GM12878 (cell line): ENCODE results near the gene AGER. TPM values are rescaled to one million over a fixed set of nuclear protein-coding genes. Genes with fewer than 3 reads are reported as not detected.
A peak's percentile ranks its signal among the peaks of the same experiment; 100 is the strongest.

ENCODE experiments used
- IRF3 ChIP-seq: fragments of 450-650 bp; IDR thresholded peaks from 2 replicates; pipeline ENCODE4 v1.6.1; 2014; ENCODE audit warnings: mild to moderate bottlenecking
- LARP7 ChIP-seq: fragments of 450-650 bp; IDR thresholded peaks from 2 replicates; pipeline ENCODE4 v1.6.1; 2017; ENCODE audit warnings: mild to moderate bottlenecking
- MXI1 ChIP-seq: fragments of 150-350 bp; IDR thresholded peaks from 2 replicates; pipeline ENCODE4 v1.6.1; 2011; ENCODE audit warnings: low read depth, mild to moderate bottlenecking, inconsistent platforms, low read length, improper control_type of control experiment
- SREBF1 ChIP-seq: IDR thresholded peaks from 2 replicates; pipeline ENCODE4 v1.6.1; 2012; ENCODE audit warnings: mild to moderate bottlenecking, low read length
- TCF12 ChIP-seq: IDR thresholded peaks from 2 replicates; pipeline ENCODE4 v1.6.1; 2011; ENCODE audit warnings: low read depth, mild to moderate bottlenecking, low read length
- ZNF592 ChIP-seq: fragments of 450-650 bp; IDR thresholded peaks from 2 replicates; pipeline ENCODE4 v1.6.1; 2017; ENCODE audit warnings: mild to moderate bottlenecking, moderate library complexity
- ZNF687 ChIP-seq: fragments of 450-650 bp; IDR thresholded peaks from 2 replicates; pipeline ENCODE4 v1.6.1; 2017; ENCODE audit warnings: mild to moderate bottlenecking, moderate library complexity
- polyA plus RNA-seq, 11 experiments: library from polyadenylated mRNA; depleted of rRNA in 4 of 11; unstranded in 6 of 11; stranded (reverse) in 5 of 11; fragments of >200 nt; fragmentation: Nextera tagmentation in 4 of 11; fragmentation: Illumina TruSeq in 1 of 11; extraction: Ambion mirVana in 4 of 11; extraction: Trizol in 1 of 11; gene quantifications; 1 replicate in 1 of 11; 2 replicates in 10 of 11; pipeline versions ENCODE4 v1.2.1 to v1.2.3, GENCODE V29; 2011 to 2016; ENCODE audit warnings: inconsistent platforms in 2 of 11, missing spikeins in 2 of 11, low read depth in 1 of 11
- total RNA-seq, 4 experiments: library from RNA; depleted of rRNA in 3 of 4; stranded (reverse); fragments of >200 nt in 3 of 4; fragmentation: Illumina TruSeq in 1 of 4; extraction: Trizol in 1 of 4; gene quantifications; 2 replicates each; pipeline versions ENCODE4 v1.2.1 to v1.2.3, GENCODE V29; 2013 to 2021
- TF ChIP-seq, protein P1 (sequence below): IDR thresholded peaks from 2 replicates; pipeline ENCODE4 v1.6.1; 2012; ENCODE audit warnings: low read depth, low read length, improper control_type of control experiment
- TF ChIP-seq, protein P2 (sequence below): fragments of 150-350 bp; IDR thresholded peaks from 2 replicates; pipeline ENCODE4 v1.6.1; 2016; ENCODE audit warnings: low read depth, low read length

The AGER gene
- total and polyA plus RNA-seq, 10 of the 15 experiments (the other 5 are each of a cell fraction or from before 2014, with no cell fraction given), result 1.1 to 18.2 (median 3.9) TPM

DNA sequence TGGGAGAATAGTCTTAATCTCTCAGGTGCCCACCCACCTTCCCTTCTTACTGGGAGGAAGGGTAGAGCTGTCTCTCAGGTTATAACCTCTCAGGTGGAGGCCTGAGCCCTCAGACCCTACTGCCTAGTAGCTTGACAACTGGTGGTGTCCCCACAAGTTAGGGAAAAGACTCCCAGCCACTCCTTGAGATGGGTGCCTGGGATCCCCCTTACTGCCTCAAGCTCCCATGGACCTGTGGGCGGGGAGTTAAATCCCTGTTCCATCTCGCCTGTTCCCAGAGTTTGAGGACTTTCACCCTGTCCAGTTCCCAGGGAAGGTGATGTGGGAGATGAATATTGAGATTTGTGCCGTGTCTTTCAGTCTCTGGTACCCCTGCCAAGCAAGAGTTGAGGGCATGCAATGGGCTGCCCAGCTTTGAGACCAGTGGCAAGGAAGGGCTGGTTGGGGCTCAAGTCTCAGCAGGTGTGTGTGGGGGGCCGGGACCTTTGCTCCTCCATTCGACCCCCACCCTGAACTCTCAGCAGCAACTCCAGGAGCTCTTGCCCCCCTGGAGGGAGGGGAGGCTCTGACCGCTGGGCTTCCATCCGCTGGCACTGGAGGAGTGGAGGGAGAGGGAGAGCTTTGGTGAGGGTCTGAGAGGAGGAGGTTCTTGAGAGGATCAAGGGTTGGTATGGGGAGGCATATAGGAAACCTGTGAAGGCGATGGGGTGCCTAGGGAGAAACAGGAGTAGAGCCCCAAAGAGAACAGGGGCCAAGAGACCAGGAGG is 7.0 kb upstream of the AGER start (continued):
- TF ChIP-seq ZNF687 (0 out of 2 replicates have a peak, but pooled peaks have one; percentile 14), SREBF1 (no peak), IRF3 (no peak), LARP7 (no peak), ZNF592 (no peak), TCF12 (no peak), MXI1 (no peak)
- TF ChIP-seq, protein P1, sequence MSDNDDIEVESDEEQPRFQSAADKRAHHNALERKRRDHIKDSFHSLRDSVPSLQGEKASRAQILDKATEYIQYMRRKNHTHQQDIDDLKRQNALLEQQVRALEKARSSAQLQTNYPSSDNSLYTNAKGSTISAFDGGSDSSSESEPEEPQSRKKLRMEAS, result no peak
- TF ChIP-seq, protein P2, sequence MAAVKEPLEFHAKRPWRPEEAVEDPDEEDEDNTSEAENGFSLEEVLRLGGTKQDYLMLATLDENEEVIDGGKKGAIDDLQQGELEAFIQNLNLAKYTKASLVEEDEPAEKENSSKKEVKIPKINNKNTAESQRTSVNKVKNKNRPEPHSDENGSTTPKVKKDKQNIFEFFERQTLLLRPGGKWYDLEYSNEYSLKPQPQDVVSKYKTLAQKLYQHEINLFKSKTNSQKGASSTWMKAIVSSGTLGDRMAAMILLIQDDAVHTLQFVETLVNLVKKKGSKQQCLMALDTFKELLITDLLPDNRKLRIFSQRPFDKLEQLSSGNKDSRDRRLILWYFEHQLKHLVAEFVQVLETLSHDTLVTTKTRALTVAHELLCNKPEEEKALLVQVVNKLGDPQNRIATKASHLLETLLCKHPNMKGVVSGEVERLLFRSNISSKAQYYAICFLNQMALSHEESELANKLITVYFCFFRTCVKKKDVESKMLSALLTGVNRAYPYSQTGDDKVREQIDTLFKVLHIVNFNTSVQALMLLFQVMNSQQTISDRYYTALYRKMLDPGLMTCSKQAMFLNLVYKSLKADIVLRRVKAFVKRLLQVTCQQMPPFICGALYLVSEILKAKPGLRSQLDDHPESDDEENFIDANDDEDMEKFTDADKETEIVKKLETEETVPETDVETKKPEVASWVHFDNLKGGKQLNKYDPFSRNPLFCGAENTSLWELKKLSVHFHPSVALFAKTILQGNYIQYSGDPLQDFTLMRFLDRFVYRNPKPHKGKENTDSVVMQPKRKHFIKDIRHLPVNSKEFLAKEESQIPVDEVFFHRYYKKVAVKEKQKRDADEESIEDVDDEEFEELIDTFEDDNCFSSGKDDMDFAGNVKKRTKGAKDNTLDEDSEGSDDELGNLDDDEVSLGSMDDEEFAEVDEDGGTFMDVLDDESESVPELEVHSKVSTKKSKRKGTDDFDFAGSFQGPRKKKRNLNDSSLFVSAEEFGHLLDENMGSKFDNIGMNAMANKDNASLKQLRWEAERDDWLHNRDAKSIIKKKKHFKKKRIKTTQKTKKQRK, result no peak
- TF ChIP-seq, all 136 proteins: peak for 4
